NCI-H2196 treated with DMSO at 0.1 percent for 48 hours (cell line): ENCODE data around the gene ANKRD44.
A peak's percentile ranks its signal among the peaks of the same experiment; 100 is the strongest.
"Not testable (repeated sequence)": the region's sequence is repeated elsewhere in the genome, so short reads cannot be mapped to it uniquely, and the experiment has no call there.

ENCODE experiments used
- DNase-seq: peaks from one replicate; lab custom pipeline; 2025; ENCODE audit not compliant: unreplicated experiment; lab: John Stamatoyannopoulos, UW

ANKRD44 gene

DNA sequence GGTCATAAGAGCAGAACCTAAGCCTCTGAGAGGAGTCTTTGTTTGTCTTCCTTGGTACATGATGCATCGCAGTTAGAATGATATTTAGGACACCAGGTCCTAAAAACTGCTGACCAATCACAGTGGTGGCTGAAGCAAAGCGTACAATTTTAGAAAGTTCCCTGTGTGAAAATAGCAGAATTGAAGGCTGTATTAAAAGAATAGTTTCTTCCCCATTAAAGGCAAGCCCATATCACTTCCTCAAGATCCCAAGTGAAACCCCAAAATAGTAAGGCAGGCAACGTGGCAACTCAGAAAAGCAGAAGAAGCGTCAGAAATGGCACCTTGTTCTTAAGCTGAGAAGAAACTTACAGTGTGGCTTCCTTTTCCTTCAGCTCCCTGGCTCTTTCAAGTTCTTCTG lies 229.3 kb downstream of the ANKRD44 start:
- DNase-seq: no peak

GRCh38 chr2:197080578-197081216 lies 229.9 kb downstream of the ANKRD44 start:
- DNase-seq: no peak

GRCh38 chr2:197079832-197080555 lies 230.6 kb downstream of the ANKRD44 start:
- DNase-seq: peak; percentile 20

DNA sequence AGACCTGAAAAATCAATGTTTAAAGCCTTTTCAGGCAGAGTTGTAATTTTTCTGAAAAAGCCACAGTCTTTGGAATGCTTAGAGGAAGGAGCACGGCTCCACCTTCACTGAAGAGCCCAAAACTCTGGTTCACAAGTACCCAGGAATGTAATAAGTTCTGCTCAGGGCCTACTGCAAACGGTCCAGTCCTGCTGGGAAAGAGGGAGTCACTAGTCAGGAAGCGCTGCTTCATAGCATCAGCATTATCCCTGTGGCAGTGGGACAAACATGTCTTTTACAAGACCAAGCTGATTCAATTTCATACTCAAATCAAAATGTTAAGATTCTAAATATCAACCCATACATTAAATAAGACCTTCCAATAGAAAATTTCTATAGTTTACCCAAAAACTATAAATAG lies 231.2 kb downstream of the ANKRD44 start:
- no peak for DNase-seq

DNA sequence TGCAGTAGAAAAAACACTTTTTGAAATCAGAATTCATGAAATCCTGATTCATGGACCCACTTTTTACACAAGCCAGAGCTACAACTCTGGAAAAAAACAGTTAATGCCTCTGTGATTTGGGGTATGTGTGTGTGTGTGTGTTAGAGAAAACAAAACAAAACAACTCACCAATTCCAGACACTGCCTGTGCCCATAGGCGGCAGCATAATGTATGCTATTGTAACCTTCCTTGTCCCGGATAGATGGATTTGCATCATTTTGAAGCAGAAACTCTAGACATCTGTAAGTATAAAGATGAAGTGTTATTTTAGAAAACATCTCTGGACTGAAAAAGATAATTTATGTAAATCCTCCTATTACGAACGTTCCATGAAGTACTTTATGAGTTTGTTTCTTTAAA lies 232.0 kb downstream of the ANKRD44 start:
- no peak for DNase-seq

GRCh38 chr2:197077336-197077735 lies 233.2 kb downstream of the ANKRD44 start:
- DNase-seq: no peak

- no peak for DNase-seq
Observed at GRCh38 chr2:197076652-197077051, 233.9 kb downstream of the ANKRD44 start.

DNA sequence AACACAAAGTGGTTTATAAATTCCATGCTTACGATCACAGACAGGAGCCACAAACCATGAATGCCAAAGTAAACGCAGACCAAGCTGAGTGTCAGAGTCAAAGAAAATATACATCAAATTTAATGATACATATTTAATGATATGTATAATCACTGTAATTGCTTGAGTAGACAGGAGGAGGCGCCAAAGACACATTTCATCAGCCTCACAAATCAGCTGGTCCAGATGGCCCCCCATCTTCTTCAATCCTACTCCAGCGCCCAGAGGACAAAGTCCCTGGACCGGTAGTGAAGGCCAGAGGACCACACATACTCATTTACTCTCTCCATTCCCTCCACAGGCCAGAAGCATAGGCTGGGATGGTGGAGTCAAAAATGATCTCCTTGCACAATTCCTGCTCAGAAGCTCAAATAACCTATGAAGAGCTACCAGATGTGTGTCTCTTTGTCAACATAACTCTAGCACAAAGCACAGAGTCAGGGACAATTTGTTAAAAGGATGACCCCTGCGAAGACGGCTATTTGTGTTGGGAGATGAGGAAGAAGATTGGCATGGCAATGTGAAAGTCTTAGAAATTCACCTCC lies 234.7 kb downstream of the ANKRD44 start:
- DNase-seq: no peak

DNA sequence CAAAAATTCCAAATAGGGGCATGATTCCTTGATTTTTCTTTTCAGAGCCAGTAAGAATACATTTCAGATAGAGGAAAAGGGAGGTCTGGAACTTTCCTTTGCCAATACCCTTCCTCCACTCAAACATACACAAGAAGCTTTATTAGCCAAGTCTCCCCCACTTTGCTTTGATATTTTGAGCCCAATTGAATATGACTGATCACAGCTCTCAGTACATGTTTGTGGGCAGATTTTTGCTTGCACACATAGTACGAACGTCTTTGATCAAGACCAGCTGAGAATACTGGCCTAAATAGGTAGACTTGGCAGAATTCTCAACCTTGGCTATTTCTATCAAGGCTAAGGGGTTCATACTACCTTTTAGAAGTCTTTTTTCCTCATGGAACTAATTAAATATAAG lies 235.3 kb downstream of the ANKRD44 start:
- no peak for DNase-seq

DNA sequence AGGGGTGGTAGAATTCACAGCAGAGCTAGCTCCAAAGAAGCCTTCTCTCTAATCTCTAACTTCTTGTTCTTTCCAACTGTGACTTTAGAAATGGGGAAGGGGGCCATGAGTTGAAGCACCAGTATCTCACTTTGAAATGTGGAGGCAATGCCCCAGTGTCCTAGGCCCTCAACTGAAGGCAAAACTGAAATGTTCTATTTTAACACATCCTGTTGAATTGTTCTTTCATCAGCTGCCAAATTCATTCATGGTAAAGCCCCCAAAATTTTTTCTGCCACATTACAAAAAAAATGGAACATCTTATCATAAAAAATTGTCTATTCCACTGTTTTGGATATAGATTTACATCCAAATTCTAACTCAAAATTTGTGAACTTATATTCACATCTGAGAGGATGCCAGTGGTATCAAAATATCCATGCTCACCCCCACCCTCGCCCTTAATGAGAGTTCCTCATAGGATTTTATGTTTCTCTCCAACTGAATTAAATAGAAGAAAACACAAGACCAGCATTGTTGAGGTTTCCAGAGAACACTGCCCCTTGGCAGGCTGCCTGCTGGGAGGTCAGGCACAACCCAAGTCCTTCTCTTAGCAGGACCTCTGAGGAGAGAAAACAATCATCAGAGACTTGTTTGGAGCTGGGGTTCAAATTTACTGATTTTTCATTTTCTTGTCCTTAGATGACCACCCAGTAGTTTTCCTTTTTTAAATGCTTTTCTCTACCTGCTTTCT lies 236.7 kb downstream of the ANKRD44 start:
- DNase-seq: no peak

DNA sequence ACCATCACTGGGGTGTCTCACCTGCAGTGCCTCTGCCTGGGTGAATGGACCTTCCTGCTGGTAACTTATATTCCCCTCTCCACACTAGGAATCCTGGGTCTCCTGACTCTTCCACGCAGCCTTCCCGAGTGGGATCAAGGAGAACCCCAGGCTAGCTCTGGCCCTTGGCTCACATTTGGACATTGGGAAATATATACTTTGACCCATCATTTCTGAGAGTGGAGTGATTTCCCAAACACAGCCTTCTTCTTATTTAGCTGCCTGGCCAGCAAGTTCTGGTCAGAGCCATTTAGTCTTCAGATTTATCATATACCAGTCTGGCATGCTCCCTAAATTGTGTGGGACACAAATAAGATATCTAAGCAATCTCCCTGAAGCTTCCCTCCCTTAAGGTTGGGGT lies 237.3 kb downstream of the ANKRD44 start:
- no peak for DNase-seq

- no peak for DNase-seq
Observed at GRCh38 chr2:197072533-197072932, 238.0 kb downstream of the ANKRD44 start.

GRCh38 chr2:197071790-197072436 lies 238.7 kb downstream of the ANKRD44 start:
- DNase-seq: no peak

- no peak for DNase-seq
Observed at GRCh38 chr2:197071213-197071612, 239.4 kb downstream of the ANKRD44 start.

DNA sequence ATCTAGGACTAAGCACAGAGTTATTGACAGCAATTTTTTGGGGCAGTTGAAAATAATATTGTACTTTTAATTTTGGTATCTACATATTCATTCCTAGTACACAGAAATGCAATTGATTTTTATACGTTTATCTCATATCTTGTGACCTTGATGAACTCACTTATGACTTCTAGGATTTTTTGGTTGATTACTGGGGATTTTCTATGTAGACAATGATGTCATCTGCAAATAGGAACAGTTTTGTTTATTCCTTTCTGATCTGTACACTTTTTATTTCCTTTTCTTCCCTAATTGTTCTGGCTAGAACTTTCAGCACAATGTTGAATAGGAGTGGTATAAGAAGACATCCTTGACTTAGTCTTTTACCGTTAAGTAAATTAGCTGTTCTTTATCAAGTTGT lies 240.6 kb downstream of the ANKRD44 start:
- DNase-seq: no peak

DNA sequence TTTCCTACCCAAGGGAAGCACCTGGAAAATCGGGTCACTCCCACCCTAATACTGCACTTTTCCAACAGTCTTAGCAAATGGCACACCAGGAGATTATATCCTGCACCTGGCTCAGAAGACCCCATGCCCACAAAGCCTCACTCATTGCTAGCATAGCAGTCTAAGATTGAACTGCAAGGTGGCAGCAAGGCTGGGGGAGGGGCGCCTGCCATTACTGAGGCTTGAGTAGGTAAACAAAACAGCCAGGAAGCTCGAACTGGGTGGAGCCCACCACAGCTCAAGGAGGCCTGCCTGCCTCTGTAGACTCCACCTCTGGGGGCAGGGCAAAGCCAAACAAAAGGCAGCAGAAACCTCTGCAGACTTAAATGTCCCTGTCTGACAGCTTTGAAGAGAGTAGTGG lies 248.0 kb downstream of the ANKRD44 start:
- not testable (repeated sequence) for DNase-seq

- DNase-seq: no peak
Observed at GRCh38 chr2:197059477-197059876, 251.1 kb downstream of the ANKRD44 start.

GRCh38 chr2:197058777-197059300 lies 251.7 kb downstream of the ANKRD44 start:
- no peak for DNase-seq

DNA sequence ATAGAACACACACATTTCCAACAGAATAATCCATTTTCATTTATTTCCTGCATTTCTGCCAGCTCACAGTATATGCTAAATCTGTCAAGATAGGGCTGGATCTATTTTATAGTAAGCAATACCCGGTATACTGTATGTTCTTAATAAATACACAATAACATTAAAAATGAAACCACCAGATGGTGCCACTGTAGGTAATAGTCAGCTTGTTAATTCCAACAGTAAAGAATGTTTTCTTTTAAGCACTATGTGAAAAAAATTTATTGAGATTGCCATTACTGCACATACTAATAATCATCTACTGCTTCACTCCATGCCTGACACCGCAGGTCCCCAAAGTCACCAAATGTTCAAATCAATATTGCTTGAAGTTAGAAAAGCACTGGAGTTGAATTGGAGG lies 252.6 kb downstream of the ANKRD44 start:
- DNase-seq: no peak

DNA sequence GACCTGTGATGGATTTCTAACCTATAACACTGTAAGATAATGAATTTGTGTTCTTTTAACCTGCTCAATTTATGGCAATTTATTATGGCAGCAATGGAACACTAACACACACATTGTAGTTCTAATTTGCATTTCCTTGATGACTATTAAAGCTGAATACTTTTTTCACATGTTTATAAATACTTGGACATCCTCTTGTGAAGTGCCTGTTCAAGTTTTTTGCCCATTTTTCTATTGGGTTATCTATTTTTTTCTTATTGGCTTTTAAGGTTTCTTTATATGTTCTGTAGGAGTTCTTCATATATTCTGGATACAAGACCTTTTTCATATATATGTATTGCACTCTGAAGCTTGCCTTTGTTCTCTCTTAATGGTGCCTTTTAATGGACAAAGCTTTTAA lies 255.5 kb downstream of the ANKRD44 start:
- DNase-seq: no peak

- no peak for DNase-seq
Observed at GRCh38 chr2:197054437-197054836, 256.1 kb downstream of the ANKRD44 start.
